Right lobe of liver (tissue), 6 donors: ENCODE data around the gene APOBEC3H. TPM values are rescaled to one million over a fixed set of nuclear protein-coding genes. Genes with fewer than 3 reads are reported as not detected.

ENCODE experiments used
- ATAC-seq, 4 donors: fragments of 200-7000 bp; cut with Tn5 transposase; one replicate each; pipeline ENCODE4 v1.9.1; 2020; ENCODE audit warnings: mild to moderate bottlenecking in 4 of 4, moderate library complexity in 4 of 4
- DNase-seq, 3 donors: peaks; one replicate each; pipeline ENCODE4 v3.0.0-alpha.2; 2020
- H3K27ac ChIP-seq, 3 donors: fragments of 200-600 bp; one replicate each; pipeline ENCODE4 v1.8.0; 2022
- H3K27me3 ChIP-seq, 2 donors: fragments of 200-600 bp; one replicate each; pipeline ENCODE4 v1.8.0; 2022
- H3K36me3 ChIP-seq, 4 donors: fragments of 200-600 bp; sonication (generic) in 1 of 4; one replicate each; pipeline versions ENCODE4 v1.5.1 to v1.8.0; 2017 to 2022; ENCODE audit warnings: control low read depth in 1 of 4
- H3K4me1 ChIP-seq, 4 donors: fragments of 200-600 bp; sonication (generic) in 1 of 4; one replicate each; pipeline versions ENCODE4 v1.5.1 to v1.8.0; 2017 to 2022; ENCODE audit warnings: control low read depth in 1 of 4
- H3K4me3 ChIP-seq, 3 donors: fragments of 200-600 bp; one replicate each; pipeline ENCODE4 v1.8.0; 2022
- H3K9me3 ChIP-seq, 4 donors: fragments of 200-600 bp; sonication (generic) in 1 of 4; one replicate each; pipeline versions ENCODE4 v1.5.1 to v1.8.0; 2017 to 2022; ENCODE audit warnings: control low read depth in 1 of 4
- POLR2A ChIP-seq: fragments of 450-650 bp; IDR thresholded peaks from one replicate; pipeline ENCODE4 v1.6.1; 2017; ENCODE audit warnings: antibody characterized with exemption, mild to moderate bottlenecking
- WGBS: methylation state at CpG from one replicate; pipeline ENCODE4 v1.1.6; 2018; ENCODE audit warnings: low coverage, low lambda C conversion rate; ENCODE audit not compliant: insufficient coverage; ENCODE audit errors: missing lambda C conversion rate; 5-methylcytosine and 5-hydroxymethylcytosine counted together
- intact Hi-C, 2 donors: fragments of 100-400 bp; cut with DNase I; formaldehyde crosslinking; loops; one replicate each; pipeline versions ENCODE4 v1.11.2 to v1.14.1; 2022
- small RNA-seq, 2 experiments: library from RNA; depleted of rRNA; stranded (forward); fragments of <200 nt; gene quantifications; one replicate each; pipeline ENCODE3, GENCODE V24; 2016
- total RNA-seq, 6 experiments: library from RNA; depleted of rRNA in 2 of 6; stranded (reverse); fragments of >200 nt in 2 of 6; fragmentation: NEBNext Ultra II Directional in 3 of 6; extraction: Animal tissue kit (Norgen Biotek cat#: 25700) in 3 of 6; gene quantifications; one replicate each; pipeline versions ENCODE4 v1.1.0 to v1.2.4, GENCODE V29; 2016 to 2023
- TF ChIP-seq, protein P1 (sequence below), 4 donors: fragments of 200-600 bp in 3 of 4; fragments of 450-650 bp in 1 of 4; IDR thresholded peaks; one replicate each; pipeline versions ENCODE4 v1.5.1 to v1.8.0; 2016 to 2022; ENCODE audit warnings: antibody characterized with exemption in 4 of 4, mild to moderate bottlenecking in 2 of 4
- donor health status: DM: no; HTN: yes; CAD: no.
- donor health status: DM: no; HTN: no; CAD: no.
- donor health status: DM: no; HTN: no; CAD: no.
- donor health status: DM: no; HTN: yes; CAD: no.
- donor health status: DM: no; HTN: yes; CAD: no.

APOBEC3H gene
- total RNA-seq, 6 experiments from 2014 or later, result 0.31 TPM; not detected in 5

- DNase-seq (no peak), ATAC-seq (no peak)
- H3K36me3 ChIP-seq, result peaks cover 0 to 2% (median 0%) of the 10 kb centered on the region in 4 donors
- no peaks in the 10 kb centered on the region for H3K9me3 ChIP-seq
- H3K4me3 ChIP-seq, result peak overlapping the region; percentile 67 to 89 (median 76)
- TF ChIP-seq, protein P1, sequence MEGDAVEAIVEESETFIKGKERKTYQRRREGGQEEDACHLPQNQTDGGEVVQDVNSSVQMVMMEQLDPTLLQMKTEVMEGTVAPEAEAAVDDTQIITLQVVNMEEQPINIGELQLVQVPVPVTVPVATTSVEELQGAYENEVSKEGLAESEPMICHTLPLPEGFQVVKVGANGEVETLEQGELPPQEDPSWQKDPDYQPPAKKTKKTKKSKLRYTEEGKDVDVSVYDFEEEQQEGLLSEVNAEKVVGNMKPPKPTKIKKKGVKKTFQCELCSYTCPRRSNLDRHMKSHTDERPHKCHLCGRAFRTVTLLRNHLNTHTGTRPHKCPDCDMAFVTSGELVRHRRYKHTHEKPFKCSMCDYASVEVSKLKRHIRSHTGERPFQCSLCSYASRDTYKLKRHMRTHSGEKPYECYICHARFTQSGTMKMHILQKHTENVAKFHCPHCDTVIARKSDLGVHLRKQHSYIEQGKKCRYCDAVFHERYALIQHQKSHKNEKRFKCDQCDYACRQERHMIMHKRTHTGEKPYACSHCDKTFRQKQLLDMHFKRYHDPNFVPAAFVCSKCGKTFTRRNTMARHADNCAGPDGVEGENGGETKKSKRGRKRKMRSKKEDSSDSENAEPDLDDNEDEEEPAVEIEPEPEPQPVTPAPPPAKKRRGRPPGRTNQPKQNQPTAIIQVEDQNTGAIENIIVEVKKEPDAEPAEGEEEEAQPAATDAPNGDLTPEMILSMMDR (IDR thresholded peaks at IDR 0.05), result no peak
- TF ChIP-seq POLR2A, result no peak
- H3K4me1 ChIP-seq, result peaks cover 0 to 26% (median 0%) of the 10 kb centered on the region in 4 donors
- H3K27me3 ChIP-seq, result no peaks in the 10 kb centered on the region
- intact Hi-C loops, result no loop called here
- H3K27ac ChIP-seq, result peak overlapping the region; percentile 83 to 91 (median 86)
- whole genome bisulfite sequencing, result 24% methylated on average over 10 of the region's 16 CpGs
Measured at GRCh38 chr22:39151329-39151975, 54.4 kb downstream of the APOBEC3H start.

DNA sequence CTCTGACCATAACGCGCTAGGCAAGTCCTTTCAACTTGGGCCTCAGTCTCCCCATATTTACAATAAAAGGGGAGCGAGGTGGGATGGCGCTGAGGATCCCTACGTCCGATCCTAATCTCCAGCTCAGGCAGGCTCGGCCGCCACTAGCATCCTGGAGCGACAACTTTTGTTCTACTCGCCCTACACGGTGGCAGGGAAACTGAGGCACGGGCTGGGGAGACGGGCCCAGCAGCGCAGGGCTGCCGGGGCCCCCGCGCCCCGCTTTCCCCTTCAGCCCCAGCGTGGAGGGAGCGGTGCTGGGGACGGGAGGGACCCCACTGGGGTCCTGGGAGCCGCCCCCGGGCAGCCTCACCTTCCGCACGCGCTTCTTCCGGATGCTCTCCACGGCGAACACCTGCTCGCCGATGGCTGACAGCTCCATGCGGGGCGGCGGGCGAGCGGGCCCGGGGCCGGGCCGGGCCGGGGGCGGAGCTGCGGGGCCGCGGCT lies 55.0 kb downstream of the APOBEC3H start:
- peak overlapping the region; percentile 67 to 89 (median 76) for H3K4me3 ChIP-seq
- intact Hi-C loops, result no loop called here
- peaks cover 0 to 2% (median 0%) of the 10 kb centered on the region in 4 donors for H3K36me3 ChIP-seq
- WGBS, result 3% methylated on average over 17 of the region's 44 CpGs
- no peaks in the 10 kb centered on the region for H3K27me3 ChIP-seq
- no peak for DNase-seq
- H3K27ac ChIP-seq, result peak overlapping the region; percentile 83 to 91 (median 86)
- ATAC-seq, result no peak
- H3K9me3 ChIP-seq, result no peaks in the 10 kb centered on the region
- H3K4me1 ChIP-seq, result peaks cover 0 to 22% (median 0%) of the 10 kb centered on the region in 4 donors
- TF ChIP-seq POLR2A, result no peak
- TF ChIP-seq, protein P1 (IDR thresholded peaks at IDR 0.05), result no peak

DNA sequence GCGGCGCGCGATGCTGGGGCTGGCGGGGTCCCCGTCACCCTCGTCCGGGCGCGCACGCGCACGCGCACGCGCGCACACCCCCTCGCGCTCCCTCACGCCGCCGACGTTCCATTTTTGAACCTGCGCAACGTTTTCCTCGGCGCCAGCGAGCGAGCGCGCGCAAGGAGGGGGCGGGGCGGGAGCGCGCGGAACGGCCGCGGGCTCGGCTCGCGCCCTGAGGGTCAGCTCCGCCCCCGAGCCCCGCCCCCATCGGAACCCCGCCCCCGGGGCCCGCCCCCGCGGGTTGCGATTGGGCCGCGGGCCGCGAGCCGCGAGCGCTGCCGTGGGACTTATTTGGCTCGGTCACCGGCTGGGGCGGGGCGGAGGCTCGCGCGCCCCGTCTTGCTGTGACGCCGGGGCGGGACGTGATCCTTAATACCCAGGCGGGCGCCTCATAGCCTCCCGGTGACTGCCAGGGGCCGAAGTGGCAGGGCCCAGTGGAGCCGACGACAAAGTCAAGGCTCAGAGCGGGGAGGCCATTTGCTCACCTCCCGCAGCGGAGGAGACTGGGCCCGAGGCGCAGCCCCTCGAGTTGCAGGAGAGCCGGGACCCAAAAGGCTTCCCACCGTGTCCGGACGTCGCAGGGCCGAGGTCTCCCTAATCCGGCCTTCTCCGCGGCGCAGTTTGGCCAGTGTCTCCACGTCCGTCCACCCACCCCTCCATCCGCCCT lies 55.6 kb downstream of the APOBEC3H start, which contains the start of gene CBX7:
CBX7 (minus strand) TSS at position 170 of the 709 bp plus-strand sequence. CDS start 236 bp downstream, outside the sequence.
- H3K9me3 ChIP-seq, result no peaks in the 10 kb centered on the region
- peaks cover 0 to 22% (median 0%) of the 10 kb centered on the region in 4 donors for H3K4me1 ChIP-seq
- peak within 1 kb of the TSS; percentile 83 to 91 (median 86) for H3K27ac ChIP-seq
- intact Hi-C loops, result no loop called here
- no peaks in the 10 kb centered on the region for H3K27me3 ChIP-seq
- DNase-seq (peak; percentile 96 to 97 (median 96)), ATAC-seq (peak; percentile 88 to 96 (median 92))
- H3K4me3 ChIP-seq, result peak within 1 kb of the TSS; percentile 67 to 89 (median 76)
- peaks cover 0 to 2% (median 0%) of the 10 kb centered on the region in 4 donors for H3K36me3 ChIP-seq
- 2% methylated on average over 7 of the region's 98 CpGs for WGBS
- TF ChIP-seq, protein P1 (IDR thresholded peaks at IDR 0.05), result no peak
- peak; percentile 66 for TF ChIP-seq POLR2A

DNA sequence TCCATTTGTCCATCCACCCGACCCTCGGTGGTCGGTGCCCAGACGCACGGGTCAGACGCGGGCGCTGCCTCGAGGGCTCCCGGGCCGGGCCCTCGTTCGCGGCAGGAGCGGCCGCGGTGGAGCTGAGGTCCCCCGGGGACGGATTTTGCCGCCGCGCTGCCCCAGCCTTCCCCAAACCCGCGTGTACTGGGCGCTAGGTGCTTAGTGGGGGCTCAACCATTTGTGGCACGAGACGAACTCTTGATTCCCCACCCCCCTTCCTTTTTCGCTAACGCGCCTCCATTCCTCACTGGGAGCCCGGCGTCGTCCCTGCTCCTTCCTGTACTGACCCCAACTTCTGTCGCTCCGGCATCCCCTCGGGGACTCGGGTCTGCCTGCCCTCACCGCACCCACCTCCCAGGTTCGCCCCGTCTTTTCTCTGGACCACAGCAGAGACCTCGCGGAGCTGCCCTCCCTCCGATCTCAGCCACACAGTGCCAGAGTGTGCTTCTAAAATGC lies 56.2 kb downstream of the APOBEC3H start:
- Histone ChIP-seq H3K4me1 (peaks cover 0 to 22% (median 0%) of the 10 kb centered on the region in 4 donors), H3K27me3 (no peaks in the 10 kb centered on the region), H3K27ac (peak overlapping the region; percentile 69 to 81 (median 73)), H3K9me3 (no peaks in the 10 kb centered on the region), H3K4me3 (peak overlapping the region; percentile 55 to 89 (median 67)), H3K36me3 (peaks cover 0 to 2% (median 0%) of the 10 kb centered on the region in 4 donors)
- intact Hi-C loops, result no loop called here
- peak in 1 of 3 donors; percentile 56 for DNase-seq
- peak in 2 of 4 donors; percentile 1 for ATAC-seq
- 2% methylated on average over 22 of the region's 43 CpGs for WGBS
- TF ChIP-seq, protein P1 (IDR thresholded peaks at IDR 0.05), result no peak
- no peak for TF ChIP-seq POLR2A

Small RNA genes within 50 kb of the gene (small RNA-seq; reads per million reads assigned to genes)
- gene AL022318.2 (0 reads per million in 2 experiments), gene COX5BP7 (0 reads per million in 2 experiments)

Other genes starting within 250 kb of the APOBEC3H start
- gene CBX6, start 225.0 kb upstream of the APOBEC3H start, total RNA-seq, result 10 to 100 TPM in 4 of 6 experiments, 1 to 10 TPM in 2; 7.8 to 22.5 (median 12.1) TPM
- 1 to 10 TPM in 3 of 6 experiments, under 1 TPM in 3; 0.73 to 2.8 (median 1.1) TPM for gene APOBEC3A, start 139.6 kb upstream of the APOBEC3H start, total RNA-seq
- 1 to 10 TPM in 4 of 6 experiments, under 1 TPM in 2; 0.61 to 1.6 (median 1.1) TPM for gene APOBEC3B, start 114.9 kb upstream of the APOBEC3H start, total RNA-seq
- 1 to 10 TPM; 1.0 to 3.8 (median 2.1) TPM for gene APOBEC3C, start 83.0 kb upstream of the APOBEC3H start, total RNA-seq
- 1 to 10 TPM in 1 of 6 experiments, under 1 TPM in 5; 0.35 to 1.0 (median 0.61) TPM for gene APOBEC3D, start 76.1 kb upstream of the APOBEC3H start, total RNA-seq
- 1 to 10 TPM; 2.0 to 6.6 (median 4.5) TPM for gene APOBEC3F, start 56.4 kb upstream of the APOBEC3H start, total RNA-seq
- 1 to 10 TPM in 5 of 6 experiments, under 1 TPM in 1; 0.42 to 3.0 (median 2.0) TPM for gene APOBEC3G, start 20.0 kb upstream of the APOBEC3H start, total RNA-seq
- 10 to 100 TPM in 5 of 6 experiments, 1 to 10 TPM in 1; 8.0 to 14.5 (median 12.9) TPM for gene CBX7, start 55.4 kb downstream of the APOBEC3H start, total RNA-seq
- gene PDGFB, start 147.7 kb downstream of the APOBEC3H start, total RNA-seq, result 10 to 100 TPM in 1 of 6 experiments, 1 to 10 TPM in 4, under 1 TPM in 1; 0.90 to 10.2 (median 3.3) TPM
- gene RPL3, start 222.4 kb downstream of the APOBEC3H start, total RNA-seq, result 100 to 1,000 TPM; 648 to 905 (median 743) TPM